ENCODE measurements around the gene BBLN. TPM values are rescaled to one million over a fixed set of nuclear protein-coding genes. Genes with fewer than 3 reads are reported as not detected.
"Not testable (repeated sequence)": the region's sequence is repeated elsewhere in the genome, so short reads cannot be mapped to it uniquely, and the experiment has no call there.

Gene BBLN
- total RNA-seq, 1 donor from 2014 or later, result 7.8 TPM

- not testable (repeated sequence) for H3K36me3 ChIP-seq (ENCODE audit: control insufficient read depth in 3 of 3, insufficient read depth in 3 of 3, low read length in 3 of 3); H3K27me3 ChIP-seq (ENCODE audit: control insufficient read depth in 3 of 3, insufficient read depth in 3 of 3, low read length in 3 of 3); H3K9me3 ChIP-seq (ENCODE audit: control insufficient read depth in 3 of 3, low read length in 3 of 3); H3K9ac ChIP-seq (ENCODE audit: low read depth in 1 of 3, low read length in 3 of 3); H3K4me3 ChIP-seq (ENCODE audit: low read length in 3 of 3)
- peaks cover 8 to 18% (median 9%) of the 10 kb centered on the region in 3 donors for H3K4me1 ChIP-seq (ENCODE audit: control insufficient read depth in 3 of 3, insufficient read depth in 3 of 3, low read length in 3 of 3)
- H3K27ac ChIP-seq (ENCODE audit: low read depth, low read length), result peak overlapping the region; percentile 25
Measured at GRCh38 chr9:128132139-128132538, 27.9 kb upstream of the BBLN start.

- H3K27ac ChIP-seq (ENCODE audit: low read depth, low read length); H3K27me3 ChIP-seq (ENCODE audit: control insufficient read depth in 3 of 3, insufficient read depth in 3 of 3, low read length in 3 of 3); H3K9ac ChIP-seq (ENCODE audit: low read depth in 1 of 3, low read length in 3 of 3); H3K4me1 ChIP-seq (ENCODE audit: control insufficient read depth in 3 of 3, insufficient read depth in 3 of 3, low read length in 3 of 3); H3K9me3 ChIP-seq (ENCODE audit: control insufficient read depth in 3 of 3, low read length in 3 of 3); H3K36me3 ChIP-seq (ENCODE audit: control insufficient read depth in 3 of 3, insufficient read depth in 3 of 3, low read length in 3 of 3); H3K4me3 ChIP-seq (ENCODE audit: low read length in 3 of 3): not testable (repeated sequence)
Measured at GRCh38 chr9:128135561-128135960, 24.5 kb upstream of the BBLN start.

- H3K27me3 ChIP-seq (ENCODE audit: control insufficient read depth in 3 of 3, insufficient read depth in 3 of 3, low read length in 3 of 3), result no peaks in the 10 kb centered on the region
Measured at GRCh38 chr9:128136816-128137793, 23.0 kb upstream of the BBLN start.

GRCh38 chr9:128138001-128138400 lies 22.1 kb upstream of the BBLN start:
- H3K4me3 ChIP-seq (ENCODE audit: low read length in 3 of 3), result no peak overlapping the region
- H3K9me3 ChIP-seq (ENCODE audit: control insufficient read depth in 3 of 3, low read length in 3 of 3), result no peaks in the 10 kb centered on the region
- H3K27ac ChIP-seq (ENCODE audit: low read depth, low read length), result no peak overlapping the region
- no peaks in the 10 kb centered on the region for H3K36me3 ChIP-seq (ENCODE audit: control insufficient read depth in 3 of 3, insufficient read depth in 3 of 3, low read length in 3 of 3)
- H3K4me1 ChIP-seq (ENCODE audit: control insufficient read depth in 3 of 3, insufficient read depth in 3 of 3, low read length in 3 of 3), result no peaks in the 10 kb centered on the region
- no peak overlapping the region for H3K9ac ChIP-seq (ENCODE audit: low read depth in 1 of 3, low read length in 3 of 3)
- no peaks in the 10 kb centered on the region for H3K27me3 ChIP-seq (ENCODE audit: control insufficient read depth in 3 of 3, insufficient read depth in 3 of 3, low read length in 3 of 3)

More at GRCh38 chr9:128136816-128137793, 23.0 kb upstream of the BBLN start:
- Histone ChIP-seq H3K4me1 (ENCODE audit: control insufficient read depth in 3 of 3, insufficient read depth in 3 of 3, low read length in 3 of 3) (no peaks in the 10 kb centered on the region), H3K9me3 (ENCODE audit: control insufficient read depth in 3 of 3, low read length in 3 of 3) (no peaks in the 10 kb centered on the region), H3K27ac (ENCODE audit: low read depth, low read length) (no peak overlapping the region), H3K9ac (ENCODE audit: low read depth in 1 of 3, low read length in 3 of 3) (no peak overlapping the region), H3K4me3 (ENCODE audit: low read length in 3 of 3) (no peak overlapping the region), H3K36me3 (ENCODE audit: control insufficient read depth in 3 of 3, insufficient read depth in 3 of 3, low read length in 3 of 3) (no peaks in the 10 kb centered on the region)

GRCh38 chr9:128139621-128140020 lies 20.4 kb upstream of the BBLN start:
- H3K27me3 ChIP-seq (ENCODE audit: control insufficient read depth in 3 of 3, insufficient read depth in 3 of 3, low read length in 3 of 3), result no peaks in the 10 kb centered on the region
- H3K4me1 ChIP-seq (ENCODE audit: control insufficient read depth in 3 of 3, insufficient read depth in 3 of 3, low read length in 3 of 3), result peaks cover 0 to 3% (median 0%) of the 10 kb centered on the region in 3 donors
- no peak overlapping the region for H3K9ac ChIP-seq (ENCODE audit: low read depth in 1 of 3, low read length in 3 of 3)
- H3K4me3 ChIP-seq (ENCODE audit: low read length in 3 of 3), result no peak overlapping the region
- H3K27ac ChIP-seq (ENCODE audit: low read depth, low read length), result no peak overlapping the region
- H3K36me3 ChIP-seq (ENCODE audit: control insufficient read depth in 3 of 3, insufficient read depth in 3 of 3, low read length in 3 of 3), result no peaks in the 10 kb centered on the region
- no peaks in the 10 kb centered on the region for H3K9me3 ChIP-seq (ENCODE audit: control insufficient read depth in 3 of 3, low read length in 3 of 3)

GRCh38 chr9:128141604-128142003 lies 18.5 kb upstream of the BBLN start:
- no peaks in the 10 kb centered on the region for H3K36me3 ChIP-seq (ENCODE audit: control insufficient read depth in 3 of 3, insufficient read depth in 3 of 3, low read length in 3 of 3)
- no peak overlapping the region for H3K4me3 ChIP-seq (ENCODE audit: low read length in 3 of 3)
- H3K27ac ChIP-seq (ENCODE audit: low read depth, low read length), result no peak overlapping the region
- no peaks in the 10 kb centered on the region for H3K27me3 ChIP-seq (ENCODE audit: control insufficient read depth in 3 of 3, insufficient read depth in 3 of 3, low read length in 3 of 3)
- no peak overlapping the region for H3K9ac ChIP-seq (ENCODE audit: low read depth in 1 of 3, low read length in 3 of 3)
- peaks cover 0 to 3% (median 0%) of the 10 kb centered on the region in 3 donors for H3K4me1 ChIP-seq (ENCODE audit: control insufficient read depth in 3 of 3, insufficient read depth in 3 of 3, low read length in 3 of 3)
- H3K9me3 ChIP-seq (ENCODE audit: control insufficient read depth in 3 of 3, low read length in 3 of 3), result no peaks in the 10 kb centered on the region

- peaks cover 0 to 3% (median 0%) of the 10 kb centered on the region in 3 donors for H3K4me1 ChIP-seq (ENCODE audit: control insufficient read depth in 3 of 3, insufficient read depth in 3 of 3, low read length in 3 of 3)
- no peak overlapping the region for H3K9ac ChIP-seq (ENCODE audit: low read depth in 1 of 3, low read length in 3 of 3)
- H3K27me3 ChIP-seq (ENCODE audit: control insufficient read depth in 3 of 3, insufficient read depth in 3 of 3, low read length in 3 of 3), result no peaks in the 10 kb centered on the region
- no peaks in the 10 kb centered on the region for H3K9me3 ChIP-seq (ENCODE audit: control insufficient read depth in 3 of 3, low read length in 3 of 3)
- H3K4me3 ChIP-seq (ENCODE audit: low read length in 3 of 3), result no peak overlapping the region
- H3K27ac ChIP-seq (ENCODE audit: low read depth, low read length), result no peak overlapping the region
- no peaks in the 10 kb centered on the region for H3K36me3 ChIP-seq (ENCODE audit: control insufficient read depth in 3 of 3, insufficient read depth in 3 of 3, low read length in 3 of 3)
Measured at GRCh38 chr9:128142061-128142460, 18.0 kb upstream of the BBLN start.

- H3K4me1 ChIP-seq (ENCODE audit: control insufficient read depth in 3 of 3, insufficient read depth in 3 of 3, low read length in 3 of 3), result peaks cover 0 to 3% (median 0%) of the 10 kb centered on the region in 3 donors
- no peak overlapping the region for H3K9ac ChIP-seq (ENCODE audit: low read depth in 1 of 3, low read length in 3 of 3)
- H3K4me3 ChIP-seq (ENCODE audit: low read length in 3 of 3), result no peak overlapping the region
- H3K27me3 ChIP-seq (ENCODE audit: control insufficient read depth in 3 of 3, insufficient read depth in 3 of 3, low read length in 3 of 3), result no peaks in the 10 kb centered on the region
- H3K36me3 ChIP-seq (ENCODE audit: control insufficient read depth in 3 of 3, insufficient read depth in 3 of 3, low read length in 3 of 3), result no peaks in the 10 kb centered on the region
- H3K9me3 ChIP-seq (ENCODE audit: control insufficient read depth in 3 of 3, low read length in 3 of 3), result no peaks in the 10 kb centered on the region
- no peak overlapping the region for H3K27ac ChIP-seq (ENCODE audit: low read depth, low read length)
Measured at GRCh38 chr9:128142596-128142995, 17.5 kb upstream of the BBLN start.

GRCh38 chr9:128143525-128144238 lies 16.4 kb upstream of the BBLN start:
- Histone ChIP-seq H3K9me3 (ENCODE audit: control insufficient read depth in 3 of 3, low read length in 3 of 3) (no peaks in the 10 kb centered on the region), H3K27ac (ENCODE audit: low read depth, low read length) (no peak overlapping the region), H3K4me1 (ENCODE audit: control insufficient read depth in 3 of 3, insufficient read depth in 3 of 3, low read length in 3 of 3) (peaks cover 3 to 4% (median 3%) of the 10 kb centered on the region in 3 donors), H3K4me3 (ENCODE audit: low read length in 3 of 3) (no peak overlapping the region), H3K27me3 (ENCODE audit: control insufficient read depth in 3 of 3, insufficient read depth in 3 of 3, low read length in 3 of 3) (no peaks in the 10 kb centered on the region), H3K9ac (ENCODE audit: low read depth in 1 of 3, low read length in 3 of 3) (no peak overlapping the region), H3K36me3 (ENCODE audit: control insufficient read depth in 3 of 3, insufficient read depth in 3 of 3, low read length in 3 of 3) (no peaks in the 10 kb centered on the region)
